C4-2B (cell line): ENCODE measurements around the gene UBE2J2.

Experiments
- H3K27ac ChIP-seq: fragments of 450-650 bp; 2 replicates; pipeline ENCODE4 v1.5.1; 2017
- ZFX ChIP-seq: fragments of 450-650 bp; IDR thresholded peaks from 2 replicates; pipeline ENCODE4 v1.6.1; 2017
- TF ChIP-seq, protein P1 (sequence below): fragments of 450-650 bp; conservative IDR thresholded peaks from 2 replicates; pipeline ENCODE4 v1.5.1; 2017; ENCODE audit warnings: mild to moderate bottlenecking

Gene UBE2J2

DNA sequence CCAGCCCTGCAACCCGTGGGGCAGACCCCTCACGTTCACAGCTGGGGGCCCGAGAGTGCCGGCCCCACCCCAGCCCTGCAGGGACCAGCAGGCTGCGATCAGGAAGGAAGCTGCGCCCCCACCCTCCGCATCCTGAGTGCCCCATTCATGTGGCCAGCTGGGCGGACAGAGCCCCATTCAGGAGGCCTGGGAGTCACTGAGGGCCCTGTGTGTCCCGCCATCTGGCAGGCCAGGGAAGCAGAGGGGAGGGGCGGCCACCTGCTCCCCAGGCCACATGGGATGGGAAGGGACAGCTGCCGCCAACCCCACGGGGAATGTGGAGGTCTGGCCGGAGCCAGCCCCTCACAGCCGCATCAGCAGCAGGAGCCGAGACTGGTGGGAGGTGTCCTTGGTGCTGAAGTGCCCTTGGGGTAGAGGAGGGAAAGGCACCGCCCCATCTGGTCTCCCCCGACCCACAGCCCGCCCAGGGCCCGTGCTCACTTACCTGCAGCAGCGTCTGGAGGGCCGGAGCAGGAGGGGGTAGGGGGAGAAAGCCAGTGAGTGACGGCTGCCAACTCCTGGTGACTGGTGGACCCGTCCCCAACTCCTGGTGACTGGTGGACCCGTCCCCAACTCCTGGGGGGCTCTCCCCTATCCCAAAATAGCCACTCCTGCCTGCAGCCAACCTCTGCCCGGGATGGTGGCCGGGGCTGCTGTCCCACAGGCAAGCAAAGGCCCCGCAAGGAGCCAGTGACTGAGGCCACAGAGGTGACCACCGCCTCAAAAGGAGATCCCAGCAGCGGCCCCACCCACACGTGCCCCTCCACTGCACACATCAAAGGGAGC lies 25.4 kb upstream of the UBE2J2 start:
- TF ChIP-seq ZFX: no peak
- TF ChIP-seq, protein P1, sequence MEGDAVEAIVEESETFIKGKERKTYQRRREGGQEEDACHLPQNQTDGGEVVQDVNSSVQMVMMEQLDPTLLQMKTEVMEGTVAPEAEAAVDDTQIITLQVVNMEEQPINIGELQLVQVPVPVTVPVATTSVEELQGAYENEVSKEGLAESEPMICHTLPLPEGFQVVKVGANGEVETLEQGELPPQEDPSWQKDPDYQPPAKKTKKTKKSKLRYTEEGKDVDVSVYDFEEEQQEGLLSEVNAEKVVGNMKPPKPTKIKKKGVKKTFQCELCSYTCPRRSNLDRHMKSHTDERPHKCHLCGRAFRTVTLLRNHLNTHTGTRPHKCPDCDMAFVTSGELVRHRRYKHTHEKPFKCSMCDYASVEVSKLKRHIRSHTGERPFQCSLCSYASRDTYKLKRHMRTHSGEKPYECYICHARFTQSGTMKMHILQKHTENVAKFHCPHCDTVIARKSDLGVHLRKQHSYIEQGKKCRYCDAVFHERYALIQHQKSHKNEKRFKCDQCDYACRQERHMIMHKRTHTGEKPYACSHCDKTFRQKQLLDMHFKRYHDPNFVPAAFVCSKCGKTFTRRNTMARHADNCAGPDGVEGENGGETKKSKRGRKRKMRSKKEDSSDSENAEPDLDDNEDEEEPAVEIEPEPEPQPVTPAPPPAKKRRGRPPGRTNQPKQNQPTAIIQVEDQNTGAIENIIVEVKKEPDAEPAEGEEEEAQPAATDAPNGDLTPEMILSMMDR: no peak
- no peak overlapping the region; the same call in 1 of the 2 replicates for H3K27ac ChIP-seq

GRCh38 chr1:1297802-1298424 lies 24.3 kb upstream of the UBE2J2 start:
- no peak for TF ChIP-seq ZFX
- TF ChIP-seq, protein P1: no peak
- H3K27ac ChIP-seq: no peak overlapping the region

DNA sequence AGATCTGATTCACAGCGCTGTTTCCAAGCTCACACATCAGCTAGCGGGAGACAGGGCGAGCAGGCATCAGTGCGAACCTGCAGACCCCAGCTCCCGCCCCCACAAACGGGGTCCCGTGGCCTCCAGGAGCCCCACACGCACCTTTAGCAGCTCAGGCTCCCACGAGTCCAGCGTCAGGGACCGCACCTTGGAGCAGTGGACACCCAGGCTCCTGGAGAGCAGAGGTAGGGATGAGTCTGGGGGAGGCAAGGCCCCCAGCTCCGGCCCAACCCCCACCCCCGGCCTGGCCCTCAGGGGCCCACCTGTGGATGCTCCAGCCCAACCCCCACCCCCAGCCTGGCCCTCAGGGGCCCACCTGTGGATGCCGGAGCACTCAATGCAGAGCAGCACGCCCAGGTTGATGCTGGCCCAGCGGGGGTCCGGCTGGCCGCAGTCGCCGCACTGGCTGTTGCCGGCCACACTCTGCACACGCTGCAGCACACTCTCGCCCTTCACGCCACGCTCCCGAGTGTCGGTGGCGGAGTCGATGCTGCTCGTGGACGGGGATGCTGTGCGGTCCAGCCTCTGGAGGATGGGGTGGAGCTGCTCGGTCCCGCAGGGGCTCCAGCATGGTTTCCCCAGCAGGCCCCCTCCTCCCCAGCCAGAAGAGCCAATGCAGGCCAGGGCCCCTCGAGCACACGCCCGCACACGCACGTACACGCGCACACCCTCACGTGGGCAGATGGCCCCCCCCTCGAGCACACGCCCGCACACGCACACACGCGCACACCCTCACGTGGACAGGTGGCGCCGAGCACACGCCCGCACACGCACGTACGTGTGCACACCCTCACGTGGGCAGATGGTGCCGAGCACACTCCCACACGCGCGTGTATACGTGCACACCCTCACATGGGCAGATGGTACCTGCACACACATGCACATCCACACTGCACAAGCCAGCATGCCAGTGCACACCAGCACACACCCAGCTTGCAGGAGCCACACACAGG lies 22.7 kb upstream of the UBE2J2 start:
- TF ChIP-seq, protein P1: no peak
- no peak for TF ChIP-seq ZFX
- no peak overlapping the region for H3K27ac ChIP-seq

DNA sequence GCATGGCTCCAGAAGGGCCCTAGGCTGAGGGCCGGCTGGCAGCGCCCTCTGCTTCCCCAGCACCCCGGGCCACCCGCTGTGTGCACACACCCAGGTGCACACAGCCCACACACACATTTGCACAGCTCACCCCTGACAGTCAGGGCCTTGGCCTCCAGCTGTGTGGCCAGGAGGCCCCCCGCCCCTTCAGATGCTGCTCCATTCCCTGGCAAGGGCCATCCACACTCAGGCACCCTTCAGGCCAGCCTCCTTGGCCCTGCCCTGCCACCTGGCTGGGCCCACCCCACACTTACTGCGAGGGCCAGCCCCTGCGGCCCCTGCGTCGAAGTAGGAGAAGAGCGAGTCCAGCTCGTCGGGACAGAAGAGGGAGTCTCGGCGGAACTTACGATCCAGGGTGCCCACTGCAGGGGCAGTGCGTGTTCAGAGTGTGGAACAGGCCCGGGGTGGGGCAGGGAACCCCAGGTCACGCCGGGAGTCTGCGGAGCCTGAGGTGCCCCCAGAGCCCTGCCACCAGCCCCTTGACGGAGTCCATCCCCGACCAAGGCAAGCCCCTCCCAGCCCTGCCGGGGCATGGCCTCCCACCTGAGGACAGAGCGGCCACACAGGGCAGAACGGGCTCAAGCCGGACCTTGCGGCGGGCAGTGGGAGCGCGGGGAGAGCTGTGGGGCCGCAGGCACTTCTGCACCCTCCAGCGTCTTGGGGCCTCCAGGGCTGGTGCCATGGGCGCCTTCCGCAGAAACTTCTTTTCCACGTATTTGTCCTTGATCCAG lies 21.7 kb upstream of the UBE2J2 start:
- TF ChIP-seq, protein P1: no peak
- TF ChIP-seq ZFX: no peak
- no peak overlapping the region for H3K27ac ChIP-seq

GRCh38 chr1:1294250-1294890 lies 20.7 kb upstream of the UBE2J2 start:
- TF ChIP-seq, protein P1: no peak
- no peak for TF ChIP-seq ZFX
- H3K27ac ChIP-seq: no peak overlapping the region
